ENCODE data around the gene MYO18B. TPM values are rescaled to one million over a fixed set of nuclear protein-coding genes. Genes with fewer than 3 reads are reported as not detected.

The MYO18B gene
- total and polyA plus RNA-seq, 2 donors (not counting 3 experiments of a cell fraction or from before 2014, with no cell fraction given), result 0.01 TPM; not detected in 1

DNA sequence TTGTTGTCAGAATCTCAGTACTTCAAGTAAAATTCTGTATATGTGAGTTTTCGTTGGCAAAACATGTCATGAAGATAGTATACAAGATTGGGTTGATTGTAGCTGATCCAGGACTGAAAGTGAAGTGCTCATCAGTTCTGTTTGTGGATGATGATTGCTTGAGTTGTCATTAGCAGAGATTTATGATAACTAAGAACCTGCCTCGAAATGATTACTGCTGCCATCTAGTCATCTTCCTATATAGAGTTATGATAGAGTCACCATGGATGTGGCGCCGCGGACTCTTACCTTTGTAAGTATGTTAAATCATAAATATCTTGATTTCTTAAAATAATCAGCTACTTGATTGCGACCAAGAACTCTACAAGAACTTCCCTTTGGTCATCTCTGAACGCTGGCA is 27.9 kb upstream of the MYO18B start:
- no peak overlapping the region for H3K9ac ChIP-seq (replicated peaks; ENCODE audit: extremely low read depth, insufficient read depth, low read length)
- no peaks in the 10 kb centered on the region for H3K79me2 ChIP-seq (ENCODE audit: control insufficient read depth, insufficient read depth, low read length)
- no peaks in the 10 kb centered on the region for H3K9me3 ChIP-seq (replicated peaks; ENCODE audit: control insufficient read depth, insufficient read depth, low read length)
- no TSS peak for BruUV-seq (replicated peaks)
- DNase-seq (ENCODE audit: low read depth, low spot score) (no peak), FAIRE-seq (no peak)
- H3K4me1 ChIP-seq (ENCODE audit: control insufficient read depth, extremely low read depth, insufficient read depth, low read length), result no peaks in the 10 kb centered on the region
- CTCF ChIA-PET, result interaction anchor here (1.3 to 3.5 kb wide), 3 partner anchors 16 to 59 kb away, joined by 3 to 14 read pairs (median 3); no protein-coding TSS in a partner anchor
- H2AFZ ChIP-seq (ENCODE audit: low read depth, low read length), result no peak overlapping the region
- H3K9me1 ChIP-seq (replicated peaks; ENCODE audit: control insufficient read depth, extremely low read depth, insufficient read depth, low read length), result no peaks in the 10 kb centered on the region
- POLR2A ChIA-PET, result no interaction called here
- H3K36me3 ChIP-seq (ENCODE audit: control insufficient read depth in 2 of 2, extremely low read depth in 1 of 2, insufficient read depth in 2 of 2, low read length in 2 of 2), result no peaks in the 10 kb centered on the region
- no peak overlapping the region for H3K27ac ChIP-seq (ENCODE audit: insufficient read depth, low read depth, low read length)
- no peak overlapping the region for H3K4me2 ChIP-seq (ENCODE audit: insufficient read depth, low read length)
- intact Hi-C loops (cut with micrococcal nuclease), result no loop called here
- H4K20me1 ChIP-seq (replicated peaks; ENCODE audit: control insufficient read depth, extremely low read depth, insufficient read depth, low read length), result no peaks in the 10 kb centered on the region
- H3K27me3 ChIP-seq (ENCODE audit: control insufficient read depth in 2 of 2, insufficient read depth in 2 of 2, low read length in 2 of 2), result no peaks in the 10 kb centered on the region
- TF ChIP-seq EZH2 (IDR thresholded peaks at IDR 0.05; ENCODE audit: borderline replicate concordance, low read depth, low read length, severe bottlenecking), result no peak
- TF ChIP-seq, protein P1, sequence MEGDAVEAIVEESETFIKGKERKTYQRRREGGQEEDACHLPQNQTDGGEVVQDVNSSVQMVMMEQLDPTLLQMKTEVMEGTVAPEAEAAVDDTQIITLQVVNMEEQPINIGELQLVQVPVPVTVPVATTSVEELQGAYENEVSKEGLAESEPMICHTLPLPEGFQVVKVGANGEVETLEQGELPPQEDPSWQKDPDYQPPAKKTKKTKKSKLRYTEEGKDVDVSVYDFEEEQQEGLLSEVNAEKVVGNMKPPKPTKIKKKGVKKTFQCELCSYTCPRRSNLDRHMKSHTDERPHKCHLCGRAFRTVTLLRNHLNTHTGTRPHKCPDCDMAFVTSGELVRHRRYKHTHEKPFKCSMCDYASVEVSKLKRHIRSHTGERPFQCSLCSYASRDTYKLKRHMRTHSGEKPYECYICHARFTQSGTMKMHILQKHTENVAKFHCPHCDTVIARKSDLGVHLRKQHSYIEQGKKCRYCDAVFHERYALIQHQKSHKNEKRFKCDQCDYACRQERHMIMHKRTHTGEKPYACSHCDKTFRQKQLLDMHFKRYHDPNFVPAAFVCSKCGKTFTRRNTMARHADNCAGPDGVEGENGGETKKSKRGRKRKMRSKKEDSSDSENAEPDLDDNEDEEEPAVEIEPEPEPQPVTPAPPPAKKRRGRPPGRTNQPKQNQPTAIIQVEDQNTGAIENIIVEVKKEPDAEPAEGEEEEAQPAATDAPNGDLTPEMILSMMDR (IDR thresholded peaks at IDR 0.05; ENCODE audit: extremely low read depth in 1 of 2, insufficient read depth in 1 of 2, low read depth in 1 of 2, low read length in 2 of 2), result no peak
- no peak for TF ChIP-seq POLR2AphosphoS5 (IDR thresholded peaks at IDR 0.05; ENCODE audit: insufficient read depth, low read depth, low read length)
- TF ChIP-seq, protein P2, sequence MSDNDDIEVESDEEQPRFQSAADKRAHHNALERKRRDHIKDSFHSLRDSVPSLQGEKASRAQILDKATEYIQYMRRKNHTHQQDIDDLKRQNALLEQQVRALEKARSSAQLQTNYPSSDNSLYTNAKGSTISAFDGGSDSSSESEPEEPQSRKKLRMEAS (IDR thresholded peaks at IDR 0.05; ENCODE audit: insufficient read depth, insufficient read length), result no peak
- TF ChIP-seq POLR2A (IDR thresholded peaks at IDR 0.05; ENCODE audit: low read depth, low read length), result no peak
- no peak for TF ChIP-seq MYC (IDR thresholded peaks at IDR 0.05; ENCODE audit: low read depth, low read length)
- no peak for TF ChIP-seq JUN (IDR thresholded peaks at IDR 0.05; ENCODE audit: borderline replicate concordance, insufficient read depth, insufficient read length, low read depth)
- TF ChIP-seq FOS (IDR thresholded peaks at IDR 0.05; ENCODE audit: borderline replicate concordance, insufficient read depth, low read length), result no peak
- TF ChIP-seq GATA2 (IDR thresholded peaks at IDR 0.05; ENCODE audit: insufficient read depth, insufficient read length, low read depth, low read length), result no peak
- dilution Hi-C loops (cut with MboI; ENCODE audit: extremely low pct_ligation_motif_present, low sequenced_read_pairs), result no loop called here
- H3K4me3 ChIP-seq (replicated peaks in 1 of 3; ENCODE audit: insufficient read depth in 1 of 3, low read depth in 1 of 3, low read length in 3 of 3), result no peak overlapping the region

Data from endothelial cell of umbilical vein (primary cell).